ENCODE results near the gene ZXDC.

ZXDC gene

GRCh38 chr3:126424039-126424717 is 51.5 kb downstream of the ZXDC start:
- no peaks in the 10 kb centered on the region for H4K20me1 ChIP-seq (ENCODE audit: control insufficient read depth, insufficient read depth, low read depth, low read length)
- no peaks in the 10 kb centered on the region for H3K27me3 ChIP-seq (ENCODE audit: control insufficient read depth, low read length)
- no peak overlapping the region for H3K27ac ChIP-seq (ENCODE audit: low read depth, low read length)
- H3K79me2 ChIP-seq (ENCODE audit: control insufficient read depth, low read length), result no peaks in the 10 kb centered on the region
- H3K4me1 ChIP-seq (ENCODE audit: control insufficient read depth, low read length), result no peaks in the 10 kb centered on the region
- no peak overlapping the region for H3K4me2 ChIP-seq (ENCODE audit: low read length)
- H3F3A ChIP-seq (ENCODE audit: control insufficient read depth, insufficient read depth), result no peaks in the 10 kb centered on the region
- no peak for TF ChIP-seq CTCF (IDR thresholded peaks at IDR 0.05; ENCODE audit: low read depth, low read length, poor library complexity, severe bottlenecking)
- TF ChIP-seq EZH2phosphoT487 (IDR thresholded peaks at IDR 0.05; ENCODE audit: borderline replicate concordance, low read length), result no peak
- H3K9me2 ChIP-seq (replicated peaks; ENCODE audit: control insufficient read depth, low read length), result no peaks in the 10 kb centered on the region
- H3K4me3 ChIP-seq (ENCODE audit: low read length), result no peak overlapping the region
- no peaks in the 10 kb centered on the region for H3K36me3 ChIP-seq (ENCODE audit: control insufficient read depth, low read length)
- peaks cover 12% of the 10 kb centered on the region for H3K9me3 ChIP-seq (ENCODE audit: control insufficient read depth, insufficient read depth, low read length)

GRCh38 chr3:126423191-126424038 is 52.3 kb downstream of the ZXDC start:
- no peak overlapping the region for H3K27ac ChIP-seq (ENCODE audit: low read depth, low read length)
- H3K4me1 ChIP-seq (ENCODE audit: control insufficient read depth, low read length), result no peaks in the 10 kb centered on the region
- no peak overlapping the region for H3K4me3 ChIP-seq (ENCODE audit: low read length)
- H3K9me3 ChIP-seq (ENCODE audit: control insufficient read depth, insufficient read depth, low read length), result peaks cover 12% of the 10 kb centered on the region
- no peaks in the 10 kb centered on the region for H3K9me2 ChIP-seq (replicated peaks; ENCODE audit: control insufficient read depth, low read length)
- H3K4me2 ChIP-seq (ENCODE audit: low read length), result no peak overlapping the region
- no peaks in the 10 kb centered on the region for H3K79me2 ChIP-seq (ENCODE audit: control insufficient read depth, low read length)
- H4K20me1 ChIP-seq (ENCODE audit: control insufficient read depth, insufficient read depth, low read depth, low read length), result no peaks in the 10 kb centered on the region
- H3K36me3 ChIP-seq (ENCODE audit: control insufficient read depth, low read length), result no peaks in the 10 kb centered on the region
- no peaks in the 10 kb centered on the region for H3K27me3 ChIP-seq (ENCODE audit: control insufficient read depth, low read length)
- H3F3A ChIP-seq (ENCODE audit: control insufficient read depth, insufficient read depth), result no peaks in the 10 kb centered on the region
- no peak for TF ChIP-seq CTCF (IDR thresholded peaks at IDR 0.05; ENCODE audit: low read depth, low read length, poor library complexity, severe bottlenecking)
- TF ChIP-seq EZH2phosphoT487 (IDR thresholded peaks at IDR 0.05; ENCODE audit: borderline replicate concordance, low read length), result no peak

GRCh38 chr3:126422571-126423091 is 53.1 kb downstream of the ZXDC start:
- Histone ChIP-seq H3K4me2 (ENCODE audit: low read length) (no peak overlapping the region), H3K9me2 (replicated peaks; ENCODE audit: control insufficient read depth, low read length) (no peaks in the 10 kb centered on the region), H3F3A (ENCODE audit: control insufficient read depth, insufficient read depth) (no peaks in the 10 kb centered on the region), H3K36me3 (ENCODE audit: control insufficient read depth, low read length) (no peaks in the 10 kb centered on the region), H3K79me2 (ENCODE audit: control insufficient read depth, low read length) (no peaks in the 10 kb centered on the region), H4K20me1 (ENCODE audit: control insufficient read depth, insufficient read depth, low read depth, low read length) (no peaks in the 10 kb centered on the region), H3K9me3 (ENCODE audit: control insufficient read depth, insufficient read depth, low read length) (peaks cover 10% of the 10 kb centered on the region), H3K27me3 (ENCODE audit: control insufficient read depth, low read length) (no peaks in the 10 kb centered on the region), H3K27ac (ENCODE audit: low read depth, low read length) (no peak overlapping the region), H3K4me3 (ENCODE audit: low read length) (no peak overlapping the region), H3K4me1 (ENCODE audit: control insufficient read depth, low read length) (no peaks in the 10 kb centered on the region)
- no peak for TF ChIP-seq CTCF (IDR thresholded peaks at IDR 0.05; ENCODE audit: low read depth, low read length, poor library complexity, severe bottlenecking)
- no peak for TF ChIP-seq EZH2phosphoT487 (IDR thresholded peaks at IDR 0.05; ENCODE audit: borderline replicate concordance, low read length)

All from DOHH2 (cell line).